ENCODE measurements around the gene SLC66A2. TPM values are rescaled to one million over a fixed set of nuclear protein-coding genes. Genes with fewer than 3 reads are reported as not detected.
A peak's percentile ranks its signal among the peaks of the same experiment; 100 is the strongest.

The SLC66A2 gene
- total RNA-seq, 2 experiments from 2014 or later, result 44.5 to 44.8 TPM

DNA sequence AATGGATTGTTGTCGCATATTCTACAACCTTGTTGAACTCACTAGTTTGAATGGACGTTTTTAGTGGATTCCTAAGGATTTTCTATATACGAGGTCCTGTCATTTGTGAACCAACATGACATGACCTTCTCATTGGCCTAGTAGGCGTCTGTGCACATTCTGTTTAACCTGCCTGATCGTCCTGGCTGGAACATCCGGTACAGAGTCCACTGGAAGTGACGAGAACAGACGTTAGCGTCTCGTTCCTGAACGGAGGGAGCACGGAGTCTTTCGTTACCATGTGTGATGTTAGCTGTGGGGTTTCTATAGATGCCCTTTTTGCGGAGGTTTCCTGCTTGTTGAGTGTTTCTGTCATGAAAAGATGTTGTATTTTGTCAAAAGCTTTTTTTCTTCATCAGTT lies 61.9 kb downstream of the SLC66A2 start:
- CTCF ChIA-PET, result no interaction called here
- H3K27ac Mint-ChIP-seq, result no peak overlapping the region

GRCh38 chr18:79888016-79888415 lies 63.4 kb downstream of the SLC66A2 start:
- no peaks in the 10 kb centered on the region for H3K4me1 ChIP-seq (ENCODE audit: insufficient read depth, low read length)
- CTCF ChIA-PET, result interaction anchor here (0.7 kb wide), 1 partner anchor 100 kb away, joined by 3 read pairs; no protein-coding TSS in a partner anchor
- POLR2A ChIA-PET, result no interaction called here
- DNase-seq, result no peak
- H3K36me3 ChIP-seq (ENCODE audit: insufficient read depth, low read length), result no peaks in the 10 kb centered on the region
- H3K9me3 ChIP-seq (ENCODE audit: control insufficient read depth in 1 of 2, insufficient read depth in 1 of 2, low read length in 2 of 2), result peaks cover 44 to 66% of the 10 kb centered on the region in 2 experiments
- Mint-ChIP-seq H3K4me1 (ENCODE audit: low read depth) (no peaks in the 10 kb centered on the region), H3K4me3 (no peak overlapping the region), H3K36me3 (ENCODE audit: low read depth) (no peaks in the 10 kb centered on the region), H3K27ac (no peak overlapping the region), H3K27me3 (no peaks in the 10 kb centered on the region), H3K9me3 (peaks cover 18% of the 10 kb centered on the region)
- H3K4me3 ChIP-seq (ENCODE audit: low read length), result no peak overlapping the region
- no peak overlapping the region for H3K27ac ChIP-seq (ENCODE audit: low read depth in 1 of 2, low read length in 2 of 2)
- intact Hi-C loops (cut with DNase I, micrococcal nuclease), result no loop called here
- H3K27me3 ChIP-seq (ENCODE audit: control insufficient read depth in 1 of 2, insufficient read depth in 2 of 2, low read length in 2 of 2), result no peaks in the 10 kb centered on the region
- ATAC-seq (ENCODE audit: poor library complexity), result no peak
- TF ChIP-seq CTCF (IDR thresholded peaks at IDR 0.05), result no peak

More for the DNA sequence above, 61.9 kb downstream of the SLC66A2 start:
- Mint-ChIP-seq H3K27me3 (no peaks in the 10 kb centered on the region), H3K4me1 (ENCODE audit: low read depth) (no peaks in the 10 kb centered on the region), H3K36me3 (ENCODE audit: low read depth) (no peaks in the 10 kb centered on the region), H3K9me3 (peaks cover 30% of the 10 kb centered on the region), H3K4me3 (no peak overlapping the region)
- DNase-seq (no peak), ATAC-seq (ENCODE audit: poor library complexity) (no peak)
- no peaks in the 10 kb centered on the region for H3K27me3 ChIP-seq (ENCODE audit: control insufficient read depth in 1 of 2, insufficient read depth in 2 of 2, low read length in 2 of 2)
- no peak overlapping the region for H3K4me3 ChIP-seq (ENCODE audit: low read length)
- POLR2A ChIA-PET, result no interaction called here
- intact Hi-C loops (cut with DNase I, micrococcal nuclease), result no loop called here
- H3K27ac ChIP-seq (ENCODE audit: low read depth in 1 of 2, low read length in 2 of 2), result no peak overlapping the region
- peaks cover 50 to 53% of the 10 kb centered on the region in 2 experiments for H3K9me3 ChIP-seq (ENCODE audit: control insufficient read depth in 1 of 2, insufficient read depth in 1 of 2, low read length in 2 of 2)
- no peaks in the 10 kb centered on the region for H3K36me3 ChIP-seq (ENCODE audit: insufficient read depth, low read length)
- no peaks in the 10 kb centered on the region for H3K4me1 ChIP-seq (ENCODE audit: insufficient read depth, low read length)
- TF ChIP-seq CTCF (IDR thresholded peaks at IDR 0.05), result no peak

GRCh38 chr18:79887181-79888000 lies 64.1 kb downstream of the SLC66A2 start:
- Histone ChIP-seq H3K36me3 (ENCODE audit: insufficient read depth, low read length) (no peaks in the 10 kb centered on the region), H3K4me1 (ENCODE audit: insufficient read depth, low read length) (no peaks in the 10 kb centered on the region), H3K27ac (ENCODE audit: low read depth in 1 of 2, low read length in 2 of 2) (no peak overlapping the region), H3K9me3 (ENCODE audit: control insufficient read depth in 1 of 2, insufficient read depth in 1 of 2, low read length in 2 of 2) (peaks cover 39 to 72% of the 10 kb centered on the region in 2 experiments), H3K27me3 (ENCODE audit: control insufficient read depth in 1 of 2, insufficient read depth in 2 of 2, low read length in 2 of 2) (no peaks in the 10 kb centered on the region), H3K4me3 (ENCODE audit: low read length) (no peak overlapping the region)
- H3K9me3 Mint-ChIP-seq, result peaks cover 14% of the 10 kb centered on the region
- no peaks in the 10 kb centered on the region for H3K36me3 Mint-ChIP-seq (ENCODE audit: low read depth)
- no peaks in the 10 kb centered on the region for H3K4me1 Mint-ChIP-seq (ENCODE audit: low read depth)
- H3K27me3 Mint-ChIP-seq, result no peaks in the 10 kb centered on the region
- intact Hi-C loops (cut with DNase I, micrococcal nuclease), result no loop called here
- CTCF ChIA-PET, result no interaction called here
- DNase-seq (peak in 2 of 14 experiments; percentile 14 to 27), ATAC-seq (ENCODE audit: poor library complexity) (no peak)
- TF ChIP-seq CTCF (IDR thresholded peaks at IDR 0.05), result no peak
- POLR2A ChIA-PET, result no interaction called here
- H3K27ac Mint-ChIP-seq, result no peak overlapping the region
- H3K4me3 Mint-ChIP-seq, result no peak overlapping the region

All from CD4-positive, alpha-beta T cell (primary cell).